Measurements from ENCODE around the gene ORM2. TPM values are rescaled to one million over a fixed set of nuclear protein-coding genes. Genes with fewer than 3 reads are reported as not detected.

ORM2 gene
- total and polyA plus RNA-seq, 2 of the 4 experiments (the other 2 are of a cell fraction) = not detected

DNA sequence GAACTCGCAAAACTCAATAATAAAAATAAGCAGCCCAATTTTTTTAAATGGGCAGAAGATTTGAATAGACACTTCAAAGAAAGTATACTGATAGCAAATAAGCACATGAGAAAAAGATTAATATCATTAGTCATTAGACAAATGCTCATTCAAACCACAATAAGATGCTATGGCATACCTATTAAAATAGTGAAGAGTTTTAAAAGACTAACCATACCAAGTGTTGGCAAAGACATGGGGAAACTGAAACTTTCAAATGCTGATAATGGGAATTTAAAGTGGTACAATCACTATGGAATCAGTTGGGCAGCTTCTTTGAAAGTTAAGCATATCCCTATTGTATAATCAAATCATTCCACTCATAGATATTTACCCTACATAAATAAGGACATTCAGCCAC, 33.3 kb upstream of the ORM2 start:
- intact Hi-C loops (cut with micrococcal nuclease) = loop anchor here (10.0 kb wide), 1 partner anchor 612 kb away; no protein-coding TSS in a partner anchor
- Histone ChIP-seq H2BK5ac (ENCODE audit: low read depth, low read length, poor library complexity, severe bottlenecking) (no peak overlapping the region), H3K27ac (ENCODE audit: insufficient read depth, low read length) (no peak overlapping the region), H2AK5ac (ENCODE audit: low read depth, low read length) (no peak overlapping the region), H2AFZ (replicated peaks; ENCODE audit: low read length, poor library complexity) (no peak overlapping the region), H2BK15ac (ENCODE audit: low read depth, low read length) (no peak overlapping the region), H3K4me2 (ENCODE audit: low read depth, low read length) (no peak overlapping the region), H3K9me1 (ENCODE audit: insufficient read depth, low read length) (no peaks in the 10 kb centered on the region), H3K27me3 (ENCODE audit: control insufficient read depth, insufficient read depth, low read length) (no peaks in the 10 kb centered on the region), H4K5ac (ENCODE audit: low read depth, low read length) (no peak overlapping the region), H3K14ac (replicated peaks; ENCODE audit: low read depth, low read length) (no peak overlapping the region), H2BK120ac (ENCODE audit: low read depth, low read length) (no peak overlapping the region), H3K79me1 (ENCODE audit: low read depth in 1 of 2, low read length in 2 of 2) (no peaks in the 10 kb centered on the region), H3K23ac (ENCODE audit: low read depth, low read length) (no peak overlapping the region), H3K36me3 (ENCODE audit: control insufficient read depth, insufficient read depth, low read length) (peaks cover 20% of the 10 kb centered on the region), H2AK9ac (replicated peaks; ENCODE audit: low read depth, low read length, poor library complexity) (no peak overlapping the region), H3K9me3 (ENCODE audit: control insufficient read depth, insufficient read depth, low read length) (no peaks in the 10 kb centered on the region), H3K4me3 (ENCODE audit: insufficient read depth, low read depth, low read length) (no peak overlapping the region), H2BK20ac (ENCODE audit: low read depth, low read length) (no peak overlapping the region), H3K4me1 (ENCODE audit: control insufficient read depth, insufficient read depth, low read length) (no peaks in the 10 kb centered on the region), H4K8ac (ENCODE audit: low read depth in 2 of 2, low read length in 2 of 2) (no peak overlapping the region), H3K9ac (ENCODE audit: low read depth, low read length) (no peak overlapping the region), H3K18ac (ENCODE audit: low read depth, low read length) (no peak overlapping the region), H3K4ac (ENCODE audit: low read depth, low read length) (no peak overlapping the region), H4K20me1 (ENCODE audit: insufficient read depth, low read length) (no peaks in the 10 kb centered on the region), H4K91ac (ENCODE audit: insufficient read depth, low read depth, low read length) (no peak overlapping the region), H3K56ac (ENCODE audit: extremely low read depth, insufficient read depth, low read length) (no peak overlapping the region)
- CTCF ChIA-PET = no interaction called here
- dilution Hi-C loops (cut with HindIII; ENCODE audit: low sequenced_read_pairs, unreplicated experiment) = no loop called here
- POLR2A ChIA-PET (ENCODE audit: unreplicated experiment) = no interaction called here
- no peak for ATAC-seq (ENCODE audit: low read depth)
- no CpG with 5 or more reads among the region's 1 CpG for WGBS, 2 experiments (ENCODE audit: extremely low coverage in 2 of 2, insufficient read length in 1 of 2)
- in situ Hi-C loops (cut with MboI; ENCODE audit: low sequenced_read_pairs) = no loop called here
- no TSS peak for BruUV-seq (replicated peaks)
- DNase-seq = no peak
- TF ChIP-seq BHLHE40 (IDR thresholded peaks at IDR 0.05; ENCODE audit: low read depth, low read length) (no peak), FOS (IDR thresholded peaks at IDR 0.05; ENCODE audit: low read depth, low read length) (no peak), RAD21 (IDR thresholded peaks at IDR 0.05; ENCODE audit: low read length) (no peak), RCOR1 (IDR thresholded peaks at IDR 0.05; ENCODE audit: insufficient replicate concordance, low read length) (no peak), CHD1 (IDR thresholded peaks at IDR 0.05; ENCODE audit: low read depth, low read length) (no peak), MAFK (IDR thresholded peaks at IDR 0.05; ENCODE audit: low read depth, low read length) (no peak), SMC3 (IDR thresholded peaks at IDR 0.05; ENCODE audit: low read depth, low read length) (no peak), RFX5 (IDR thresholded peaks at IDR 0.05; ENCODE audit: low read depth, low read length) (no peak), CEBPB (IDR thresholded peaks at IDR 0.05; ENCODE audit: low read depth, low read length) (no peak), MXI1 (IDR thresholded peaks at IDR 0.05; ENCODE audit: borderline replicate concordance, low read depth, low read length) (no peak), NFE2L2 (IDR thresholded peaks at IDR 0.05; ENCODE audit: low read depth, low read length) (no peak), MAZ (IDR thresholded peaks at IDR 0.05; ENCODE audit: borderline replicate concordance, low read depth, low read length) (no peak), POLR2A (IDR thresholded peaks at IDR 0.05; ENCODE audit: low read depth, low read length) (no peak)
- TF ChIP-seq, protein P1, sequence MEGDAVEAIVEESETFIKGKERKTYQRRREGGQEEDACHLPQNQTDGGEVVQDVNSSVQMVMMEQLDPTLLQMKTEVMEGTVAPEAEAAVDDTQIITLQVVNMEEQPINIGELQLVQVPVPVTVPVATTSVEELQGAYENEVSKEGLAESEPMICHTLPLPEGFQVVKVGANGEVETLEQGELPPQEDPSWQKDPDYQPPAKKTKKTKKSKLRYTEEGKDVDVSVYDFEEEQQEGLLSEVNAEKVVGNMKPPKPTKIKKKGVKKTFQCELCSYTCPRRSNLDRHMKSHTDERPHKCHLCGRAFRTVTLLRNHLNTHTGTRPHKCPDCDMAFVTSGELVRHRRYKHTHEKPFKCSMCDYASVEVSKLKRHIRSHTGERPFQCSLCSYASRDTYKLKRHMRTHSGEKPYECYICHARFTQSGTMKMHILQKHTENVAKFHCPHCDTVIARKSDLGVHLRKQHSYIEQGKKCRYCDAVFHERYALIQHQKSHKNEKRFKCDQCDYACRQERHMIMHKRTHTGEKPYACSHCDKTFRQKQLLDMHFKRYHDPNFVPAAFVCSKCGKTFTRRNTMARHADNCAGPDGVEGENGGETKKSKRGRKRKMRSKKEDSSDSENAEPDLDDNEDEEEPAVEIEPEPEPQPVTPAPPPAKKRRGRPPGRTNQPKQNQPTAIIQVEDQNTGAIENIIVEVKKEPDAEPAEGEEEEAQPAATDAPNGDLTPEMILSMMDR (conservative IDR thresholded peaks at IDR 0.05; ENCODE audit: low read depth, low read length) = no peak
- TF ChIP-seq, protein P2, sequence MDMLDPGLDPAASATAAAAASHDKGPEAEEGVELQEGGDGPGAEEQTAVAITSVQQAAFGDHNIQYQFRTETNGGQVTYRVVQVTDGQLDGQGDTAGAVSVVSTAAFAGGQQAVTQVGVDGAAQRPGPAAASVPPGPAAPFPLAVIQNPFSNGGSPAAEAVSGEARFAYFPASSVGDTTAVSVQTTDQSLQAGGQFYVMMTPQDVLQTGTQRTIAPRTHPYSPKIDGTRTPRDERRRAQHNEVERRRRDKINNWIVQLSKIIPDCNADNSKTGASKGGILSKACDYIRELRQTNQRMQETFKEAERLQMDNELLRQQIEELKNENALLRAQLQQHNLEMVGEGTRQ (IDR thresholded peaks at IDR 0.05; ENCODE audit: low read depth, low read length) = no peak
- TF ChIP-seq, protein P3, sequence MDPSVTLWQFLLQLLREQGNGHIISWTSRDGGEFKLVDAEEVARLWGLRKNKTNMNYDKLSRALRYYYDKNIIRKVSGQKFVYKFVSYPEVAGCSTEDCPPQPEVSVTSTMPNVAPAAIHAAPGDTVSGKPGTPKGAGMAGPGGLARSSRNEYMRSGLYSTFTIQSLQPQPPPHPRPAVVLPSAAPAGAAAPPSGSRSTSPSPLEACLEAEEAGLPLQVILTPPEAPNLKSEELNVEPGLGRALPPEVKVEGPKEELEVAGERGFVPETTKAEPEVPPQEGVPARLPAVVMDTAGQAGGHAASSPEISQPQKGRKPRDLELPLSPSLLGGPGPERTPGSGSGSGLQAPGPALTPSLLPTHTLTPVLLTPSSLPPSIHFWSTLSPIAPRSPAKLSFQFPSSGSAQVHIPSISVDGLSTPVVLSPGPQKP (IDR thresholded peaks at IDR 0.05; ENCODE audit: borderline replicate concordance, low read depth, low read length) = no peak

All from IMR-90 (cell line).